Measurements from ENCODE around the gene REEP5.
A peak's percentile ranks its signal among the peaks of the same experiment; 100 is the strongest.
"Not testable (repeated sequence)": the region's sequence is repeated elsewhere in the genome, so short reads cannot be mapped to it uniquely, and the experiment has no call there.

Gene REEP5

GRCh38 chr5:112960863-112961504 is 39.0 kb upstream of the REEP5 start:
- no peaks in the 10 kb centered on the region for H3K27me3 Mint-ChIP-seq (ENCODE audit: low read depth, poor library complexity)
- peaks cover 3% of the 10 kb centered on the region for H3K9me3 Mint-ChIP-seq
- no peaks in the 10 kb centered on the region for H3K36me3 Mint-ChIP-seq (ENCODE audit: low read depth)
- no peak for TF ChIP-seq CTCF (IDR thresholded peaks at IDR 0.05)
- peaks cover 43% of the 10 kb centered on the region for H3K4me1 Mint-ChIP-seq
- H3K27ac Mint-ChIP-seq = peak overlapping the region; percentile 97
- peak overlapping the region; percentile 39 for H3K4me3 Mint-ChIP-seq
- no peak for DNase-seq

GRCh38 chr5:112960315-112960714 is 38.3 kb upstream of the REEP5 start:
- no peak for TF ChIP-seq CTCF (IDR thresholded peaks at IDR 0.05)
- no peak overlapping the region for H3K4me3 Mint-ChIP-seq
- H3K27me3 Mint-ChIP-seq (ENCODE audit: low read depth, poor library complexity) = no peaks in the 10 kb centered on the region
- H3K27ac Mint-ChIP-seq = peak overlapping the region; percentile 98
- H3K4me1 Mint-ChIP-seq = peaks cover 43% of the 10 kb centered on the region
- H3K36me3 Mint-ChIP-seq (ENCODE audit: low read depth) = no peaks in the 10 kb centered on the region
- no peak for DNase-seq
- H3K9me3 Mint-ChIP-seq = peaks cover 5% of the 10 kb centered on the region

DNA sequence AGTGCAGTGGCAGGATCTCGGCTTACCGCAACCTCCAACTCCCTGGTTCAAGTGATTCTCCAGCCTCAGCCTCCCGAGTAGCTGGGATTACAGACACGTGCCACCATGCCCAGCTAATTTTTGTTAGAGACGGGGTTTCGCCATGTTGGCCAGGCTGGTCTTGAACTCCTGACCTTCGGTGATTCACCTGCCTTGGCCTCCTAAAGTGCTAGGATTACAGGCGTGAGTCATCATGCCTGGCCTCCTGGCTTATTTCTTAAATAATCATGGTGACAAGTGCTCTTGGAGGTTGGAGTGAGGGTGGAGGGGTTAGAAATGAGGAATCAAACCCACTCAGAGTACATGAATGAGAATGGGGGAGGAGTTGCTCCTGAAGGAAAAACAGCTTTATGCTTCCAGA is 37.8 kb upstream of the REEP5 start:
- Mint-ChIP-seq H3K27ac (peak overlapping the region; percentile 98), H3K4me3 (peak overlapping the region; percentile 28), H3K4me1 (peaks cover 43% of the 10 kb centered on the region)
- not testable (repeated sequence) for H3K9me3 Mint-ChIP-seq; H3K36me3 Mint-ChIP-seq (ENCODE audit: low read depth); DNase-seq; H3K27me3 Mint-ChIP-seq (ENCODE audit: low read depth, poor library complexity)

- TF ChIP-seq CTCF (IDR thresholded peaks at IDR 0.05) = no peak
- no peaks in the 10 kb centered on the region for H3K27me3 Mint-ChIP-seq (ENCODE audit: low read depth, poor library complexity)
- H3K27ac Mint-ChIP-seq = peak overlapping the region; percentile 1
- H3K9me3 Mint-ChIP-seq = peaks cover 14% of the 10 kb centered on the region
- H3K4me3 Mint-ChIP-seq = no peak overlapping the region
- H3K4me1 Mint-ChIP-seq = peaks cover 36% of the 10 kb centered on the region
- no peak for DNase-seq
- peaks cover 4% of the 10 kb centered on the region for H3K36me3 Mint-ChIP-seq (ENCODE audit: low read depth)
Measured at GRCh38 chr5:112958093-112959088, 36.4 kb upstream of the REEP5 start.

DNA sequence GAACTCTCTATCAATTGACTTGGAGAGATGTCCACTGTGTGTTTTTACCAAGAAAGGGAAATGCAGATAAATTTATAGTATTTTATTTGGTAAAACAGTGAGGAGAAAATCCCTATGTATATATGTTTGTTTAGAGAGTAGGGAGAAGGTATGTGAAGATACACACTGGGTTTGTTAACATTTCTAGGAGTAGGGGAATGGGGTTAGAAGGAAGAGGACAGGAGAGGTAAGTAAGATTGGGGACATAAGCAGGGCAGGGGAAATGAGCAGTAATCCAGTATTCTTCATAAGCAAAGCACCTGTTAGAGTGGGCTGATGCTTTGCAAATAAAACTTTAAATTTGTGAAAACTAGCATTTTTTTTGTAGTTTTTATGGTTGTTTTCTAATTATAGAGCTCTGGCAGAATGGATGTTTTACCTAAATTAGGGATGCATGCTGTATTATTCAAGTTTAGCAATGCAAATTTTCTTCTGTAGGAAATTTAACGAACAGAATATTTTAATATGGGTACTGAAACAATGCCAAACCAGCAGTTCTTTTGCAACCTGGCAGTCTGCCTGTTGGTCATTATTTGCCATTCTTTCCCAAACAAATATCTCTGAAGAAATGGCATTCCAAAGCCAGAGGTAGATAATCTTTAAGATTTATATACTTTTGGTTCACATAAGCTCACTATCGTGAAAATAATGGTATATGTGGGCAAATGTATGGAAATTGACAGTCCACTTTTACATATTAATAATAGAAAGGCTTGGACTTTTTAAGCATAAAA is 35.2 kb upstream of the REEP5 start:
- Mint-ChIP-seq H3K27ac (no peak overlapping the region), H3K27me3 (ENCODE audit: low read depth, poor library complexity) (no peaks in the 10 kb centered on the region), H3K4me3 (no peak overlapping the region), H3K4me1 (peaks cover 29% of the 10 kb centered on the region), H3K36me3 (ENCODE audit: low read depth) (peaks cover 9% of the 10 kb centered on the region), H3K9me3 (peaks cover 24% of the 10 kb centered on the region)
- no peak for DNase-seq
- TF ChIP-seq CTCF (IDR thresholded peaks at IDR 0.05) = no peak

- Mint-ChIP-seq H3K4me3 (no peak overlapping the region), H3K36me3 (ENCODE audit: low read depth) (peaks cover 9% of the 10 kb centered on the region), H3K4me1 (peaks cover 29% of the 10 kb centered on the region), H3K27me3 (ENCODE audit: low read depth, poor library complexity) (no peaks in the 10 kb centered on the region), H3K27ac (no peak overlapping the region), H3K9me3 (peaks cover 24% of the 10 kb centered on the region)
- no peak for TF ChIP-seq CTCF (IDR thresholded peaks at IDR 0.05)
- DNase-seq = no peak
Measured at GRCh38 chr5:112956606-112957005, 34.6 kb upstream of the REEP5 start.
